H1 (cell line): ENCODE data around the gene STIM2.

Experiments used
- CTCF ChIP-seq, 3 experiments: IDR thresholded peaks; 1 replicate in 2 of 3; 2 replicates in 1 of 3; pipeline versions ENCODE4 v1.5.1 to v1.6.1; 2011; ENCODE audit warnings: low read length in 3 of 3, mild to moderate bottlenecking in 3 of 3, inconsistent platforms in 2 of 3, low read depth in 1 of 3, moderate library complexity in 1 of 3; ENCODE audit not compliant: insufficient read depth in 1 of 3; ENCODE audit errors: control extremely low read depth in 1 of 3
- EP300 ChIP-seq, 2 experiments: IDR thresholded peaks; 1 replicate in 1 of 2; 2 replicates in 1 of 2; pipeline ENCODE4 v1.6.1; 2011 to 2012; ENCODE audit warnings: low read depth in 2 of 2, low read length in 2 of 2, mild to moderate bottlenecking in 2 of 2, borderline replicate concordance in 1 of 2, inconsistent platforms in 1 of 2, moderate library complexity in 1 of 2
- EZH2 ChIP-seq: fragments of 200-600 bp; sonication (generic); IDR thresholded peaks from 2 replicates; pipeline ENCODE4 v1.7.1; 2012; ENCODE audit warnings: low read depth, mild to moderate bottlenecking, moderate library complexity, low read length, inconsistent platforms; ENCODE audit not compliant: severe bottlenecking
- KDM1A ChIP-seq: fragments of 200-600, 300-600 bp; sonication (generic); IDR thresholded peaks from 2 replicates; pipeline ENCODE4 v1.7.1; 2016; ENCODE audit warnings: mild to moderate bottlenecking, low read length, borderline replicate concordance
- KDM5A ChIP-seq: fragments of 200-600 bp; IDR thresholded peaks from 2 replicates; pipeline ENCODE4 v1.7.1; 2012; ENCODE audit warnings: mild to moderate bottlenecking, low read length, inconsistent platforms, mixed read lengths
- POLR2AphosphoS5 ChIP-seq: IDR thresholded peaks from 2 replicates; pipeline ENCODE4 v1.6.1; 2011; ENCODE audit warnings: low read depth, low read length
- RNF2 ChIP-seq: fragments of 200-900, 300-1000 bp; sonication (generic); IDR thresholded peaks from 2 replicates; pipeline ENCODE4 v1.7.1; 2016; ENCODE audit warnings: borderline replicate concordance, low read depth, mild to moderate bottlenecking, antibody characterized with exemption, low read length; ENCODE audit not compliant: poor library complexity, severe bottlenecking; ENCODE audit errors: missing control alignments
- SIN3A ChIP-seq, 2 experiments: IDR thresholded peaks in 1 of 2; conservative IDR thresholded peaks in 1 of 2; 2 replicates each; pipeline ENCODE4 v1.6.1; 2011 to 2012; ENCODE audit warnings: low read length in 2 of 2, improper control_type of control experiment in 1 of 2, low read depth in 1 of 2, mild to moderate bottlenecking in 1 of 2
- SP1 ChIP-seq: IDR thresholded peaks from 2 replicates; pipeline ENCODE4 v1.6.1; 2011; ENCODE audit warnings: low read depth, low read length
- TAF1 ChIP-seq: IDR thresholded peaks from 2 replicates; pipeline ENCODE4 v1.6.1; 2011; ENCODE audit warnings: mild to moderate bottlenecking, low read depth, low read length
- USF2 ChIP-seq: IDR thresholded peaks from 2 replicates; pipeline ENCODE4 v1.6.1; 2011; ENCODE audit warnings: low read length, improper control_type of control experiment

- TF ChIP-seq EP300 (IDR thresholded peaks at IDR 0.05; ENCODE audit: borderline replicate concordance in 1 of 2, low read depth in 2 of 2, low read length in 2 of 2) (no peak), SP1 (no peak), USF2 (no peak), CTCF (IDR thresholded peaks at IDR 0.05; ENCODE audit: control extremely low read depth in 1 of 3, insufficient read depth in 1 of 3, low read depth in 1 of 3, low read length in 3 of 3) (peak in 2 of 3 experiments; percentile 67 to 69; a peak in 3 of 4 replicates), KDM1A (no peak), TAF1 (no peak), RNF2 (no peak), EZH2 (no peak), KDM5A (no peak), POLR2AphosphoS5 (no peak), SIN3A (conservative IDR thresholded peaks at IDR 0.05 in 1 of 2, IDR thresholded peaks at IDR 0.05 in 1 of 2; ENCODE audit: low read depth in 1 of 2, low read length in 2 of 2) (no peak)
These were observed 149.8 kb downstream of the STIM2 start for GRCh38 chr4:27010334-27010940.
